ENCODE data around the gene MYOG. TPM values are rescaled to one million over a fixed set of nuclear protein-coding genes. Genes with fewer than 3 reads are reported as not detected.

MYOG gene
- total and polyA plus RNA-seq, 4 experiments from 2014 or later: not detected

GRCh38 chr1:203084588-203085527 lies 954 bp downstream of the MYOG start:
- Mint-ChIP-seq H3K4me1 (no peaks in the 10 kb centered on the region), H3K36me3 (no peaks in the 10 kb centered on the region), H3K9me3 (no peaks in the 10 kb centered on the region), H3K27me3 (peaks cover 12 to 18% of the 10 kb centered on the region in 2 donors), H3K4me3 (no peak overlapping the region), H3K27ac (no peak overlapping the region)
- H3K4me3 ChIP-seq (ENCODE audit: low read length in 2 of 2): no peak overlapping the region
- ChIA-PET CTCF (ENCODE audit: partially characterized antibody) (interaction anchor here (0.9 kb wide), 1 partner anchor 131 kb away, joined by 3 read pairs; no protein-coding TSS in a partner anchor), POLR2A (ENCODE audit: partially characterized antibody) (no interaction called here)
- no peak overlapping the region for H3K27ac ChIP-seq (ENCODE audit: low read depth, low read length)
- intact Hi-C loops (cut with micrococcal nuclease): no loop called here
- H3K4me1 ChIP-seq (ENCODE audit: insufficient read depth, low read length): no peaks in the 10 kb centered on the region
- H3K27me3 ChIP-seq (ENCODE audit: insufficient read depth, low read length): peaks cover 4% of the 10 kb centered on the region
- no peaks in the 10 kb centered on the region for H3K36me3 ChIP-seq (ENCODE audit: insufficient read depth, low read length)
- DNase-seq: no peak
- H3K9me3 ChIP-seq (ENCODE audit: control insufficient read depth in 1 of 2, low read length in 2 of 2): no peaks in the 10 kb centered on the region

- Mint-ChIP-seq H3K36me3 (no peaks in the 10 kb centered on the region), H3K27me3 (peaks cover 13 to 20% of the 10 kb centered on the region in 2 donors), H3K27ac (no peak overlapping the region), H3K4me1 (no peaks in the 10 kb centered on the region), H3K4me3 (no peak overlapping the region), H3K9me3 (peaks cover 0 to 2% (median 0%) of the 10 kb centered on the region in 8 donors)
- ChIA-PET CTCF (ENCODE audit: partially characterized antibody) (no interaction called here), POLR2A (ENCODE audit: partially characterized antibody) (no interaction called here)
- no peaks in the 10 kb centered on the region for H3K9me3 ChIP-seq (ENCODE audit: control insufficient read depth in 1 of 2, low read length in 2 of 2)
- intact Hi-C loops (cut with micrococcal nuclease): no loop called here
- no peak overlapping the region for H3K27ac ChIP-seq (ENCODE audit: low read depth, low read length)
- H3K4me3 ChIP-seq (ENCODE audit: low read length in 2 of 2): no peak overlapping the region
- H3K27me3 ChIP-seq (ENCODE audit: insufficient read depth, low read length): peaks cover 2% of the 10 kb centered on the region
- H3K4me1 ChIP-seq (ENCODE audit: insufficient read depth, low read length): no peaks in the 10 kb centered on the region
- no peak for DNase-seq
- H3K36me3 ChIP-seq (ENCODE audit: insufficient read depth, low read length): no peaks in the 10 kb centered on the region
These were observed 2.3 kb downstream of the MYOG start for GRCh38 chr1:203083463-203083921.

DNA sequence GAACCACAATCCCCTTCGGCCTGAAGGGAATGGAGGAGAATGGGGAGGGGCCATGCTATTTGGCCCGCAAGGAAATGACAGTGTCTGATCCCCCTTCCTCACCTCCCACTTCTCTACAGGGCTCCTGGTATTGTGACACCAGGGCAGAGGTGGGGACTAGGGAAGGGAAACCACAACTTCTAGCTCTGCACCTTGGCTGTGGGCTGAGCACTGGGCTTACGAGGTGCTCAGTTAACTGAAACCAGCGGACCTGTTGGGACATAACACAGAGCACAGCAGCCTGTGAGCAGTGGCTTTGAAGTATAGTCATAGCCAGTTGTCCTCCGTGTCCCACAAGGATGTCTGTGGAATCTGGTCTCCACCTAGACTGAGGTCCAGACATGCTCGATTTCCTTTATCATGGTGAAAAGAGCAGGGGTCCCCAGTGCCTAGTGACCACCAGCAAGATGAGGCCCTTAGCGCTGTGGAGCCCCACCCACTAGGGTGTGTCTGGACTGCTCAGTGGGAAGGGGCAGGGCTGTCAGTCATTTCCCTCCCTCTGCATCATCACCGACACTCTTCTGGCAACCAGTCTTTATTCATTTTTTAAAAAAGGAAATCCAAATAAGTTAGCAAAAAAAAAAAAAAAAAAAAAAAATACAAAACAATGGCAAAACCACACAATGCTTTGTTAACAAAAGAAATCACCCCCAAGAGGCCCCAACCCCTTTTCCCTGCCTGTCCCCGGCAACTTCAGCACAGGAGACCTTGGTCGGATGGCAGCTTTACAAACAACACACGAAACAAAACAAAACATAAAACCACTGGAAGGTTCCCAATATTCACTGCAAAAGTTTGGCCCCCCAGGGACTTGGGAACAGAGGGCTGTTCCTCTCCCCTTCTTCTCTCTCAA lies 3.0 kb downstream of the MYOG start:
- H3K4me3 ChIP-seq (ENCODE audit: low read length in 2 of 2): no peak overlapping the region
- H3K27me3 ChIP-seq (ENCODE audit: insufficient read depth, low read length): no peaks in the 10 kb centered on the region
- intact Hi-C loops (cut with micrococcal nuclease): no loop called here
- H3K4me1 ChIP-seq (ENCODE audit: insufficient read depth, low read length): no peaks in the 10 kb centered on the region
- DNase-seq: no peak
- H3K27ac Mint-ChIP-seq: no peak overlapping the region
- CTCF ChIA-PET (ENCODE audit: partially characterized antibody): no interaction called here
- H3K9me3 ChIP-seq (ENCODE audit: control insufficient read depth in 1 of 2, low read length in 2 of 2): no peaks in the 10 kb centered on the region
- POLR2A ChIA-PET (ENCODE audit: partially characterized antibody): no interaction called here
- H3K36me3 Mint-ChIP-seq: no peaks in the 10 kb centered on the region
- no peak overlapping the region for H3K27ac ChIP-seq (ENCODE audit: low read depth, low read length)
- H3K36me3 ChIP-seq (ENCODE audit: insufficient read depth, low read length): no peaks in the 10 kb centered on the region
- peaks cover 15 to 19% of the 10 kb centered on the region in 2 donors for H3K27me3 Mint-ChIP-seq
- no peak overlapping the region for H3K4me3 Mint-ChIP-seq
- no peaks in the 10 kb centered on the region for H3K4me1 Mint-ChIP-seq
- peaks cover 0 to 2% (median 0%) of the 10 kb centered on the region in 8 donors for H3K9me3 Mint-ChIP-seq

DNA sequence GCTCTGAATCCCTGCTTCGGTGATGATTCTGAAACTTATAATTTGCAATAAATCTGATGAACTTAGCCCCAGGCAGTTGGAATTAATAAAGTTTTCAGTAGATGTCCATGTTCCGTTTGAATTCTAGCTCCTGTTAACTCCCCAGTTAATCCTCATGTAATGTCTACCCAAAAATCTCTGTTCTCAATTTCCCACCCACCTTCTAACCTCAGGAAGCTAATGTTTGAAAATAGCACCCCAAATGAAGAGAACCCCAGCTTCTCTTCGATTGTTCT lies 3.6 kb downstream of the MYOG start:
- CTCF ChIA-PET (ENCODE audit: partially characterized antibody): no interaction called here
- POLR2A ChIA-PET (ENCODE audit: partially characterized antibody): no interaction called here
- no peaks in the 10 kb centered on the region for H3K4me1 ChIP-seq (ENCODE audit: insufficient read depth, low read length)
- H3K36me3 ChIP-seq (ENCODE audit: insufficient read depth, low read length): no peaks in the 10 kb centered on the region
- DNase-seq: no peak
- H3K4me3 ChIP-seq (ENCODE audit: low read length in 2 of 2): no peak overlapping the region
- H3K27ac Mint-ChIP-seq: no peak overlapping the region
- no peaks in the 10 kb centered on the region for H3K4me1 Mint-ChIP-seq
- H3K36me3 Mint-ChIP-seq: no peaks in the 10 kb centered on the region
- intact Hi-C loops (cut with micrococcal nuclease): no loop called here
- H3K27ac ChIP-seq (ENCODE audit: low read depth, low read length): no peak overlapping the region
- H3K27me3 ChIP-seq (ENCODE audit: insufficient read depth, low read length): no peaks in the 10 kb centered on the region
- no peaks in the 10 kb centered on the region for H3K9me3 ChIP-seq (ENCODE audit: control insufficient read depth in 1 of 2, low read length in 2 of 2)
- no peak overlapping the region for H3K4me3 Mint-ChIP-seq
- peaks cover 0 to 2% (median 0%) of the 10 kb centered on the region in 8 donors for H3K9me3 Mint-ChIP-seq
- peaks cover 21 to 22% of the 10 kb centered on the region in 2 donors for H3K27me3 Mint-ChIP-seq

DNA sequence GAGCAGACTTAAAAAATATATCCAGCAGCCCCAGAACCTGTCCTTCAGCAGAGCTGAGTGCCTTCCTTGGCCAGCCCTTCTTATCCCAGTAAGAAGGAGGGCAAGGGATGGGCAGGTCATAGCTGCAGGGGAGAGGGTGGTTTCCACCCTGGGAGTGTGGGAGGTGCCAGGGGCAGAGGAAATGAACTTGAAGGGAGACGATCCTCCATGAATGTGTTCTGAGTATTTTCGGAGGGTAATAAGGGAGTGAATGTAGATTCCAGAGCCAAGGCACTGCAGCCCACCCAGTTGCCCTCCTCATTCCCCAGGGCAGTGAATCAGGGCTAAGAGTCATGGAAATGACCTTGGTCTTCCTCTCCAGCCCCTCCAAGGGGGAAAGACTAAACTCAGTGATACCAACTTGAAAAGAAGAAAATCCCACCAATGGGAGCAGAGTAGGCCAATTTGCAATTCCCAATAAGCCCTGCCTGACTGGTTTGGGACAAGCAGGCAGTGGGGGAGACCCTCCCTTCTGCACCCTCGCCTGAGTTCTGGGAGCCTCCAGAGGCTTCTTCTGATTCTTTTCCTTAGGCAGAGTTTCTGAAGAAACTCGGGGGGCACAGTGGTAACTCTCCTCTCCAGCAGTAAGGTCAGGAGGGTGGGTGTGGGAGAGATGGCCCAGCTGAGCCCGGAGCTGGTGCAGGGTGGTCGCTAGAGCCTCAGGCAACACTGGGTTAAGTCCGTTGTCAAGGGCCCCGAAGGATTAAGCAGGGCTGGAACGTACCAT lies 4.2 kb downstream of the MYOG start:
- Mint-ChIP-seq H3K27me3 (peaks cover 23 to 24% of the 10 kb centered on the region in 2 donors), H3K36me3 (no peaks in the 10 kb centered on the region), H3K4me3 (no peak overlapping the region), H3K27ac (no peak overlapping the region), H3K4me1 (no peaks in the 10 kb centered on the region), H3K9me3 (peaks cover 0 to 2% (median 0%) of the 10 kb centered on the region in 8 donors)
- DNase-seq: no peak
- H3K36me3 ChIP-seq (ENCODE audit: insufficient read depth, low read length): no peaks in the 10 kb centered on the region
- no peaks in the 10 kb centered on the region for H3K4me1 ChIP-seq (ENCODE audit: insufficient read depth, low read length)
- ChIA-PET CTCF (ENCODE audit: partially characterized antibody) (no interaction called here), POLR2A (ENCODE audit: partially characterized antibody) (no interaction called here)
- H3K9me3 ChIP-seq (ENCODE audit: control insufficient read depth in 1 of 2, low read length in 2 of 2): no peaks in the 10 kb centered on the region
- intact Hi-C loops (cut with micrococcal nuclease): no loop called here
- H3K27me3 ChIP-seq (ENCODE audit: insufficient read depth, low read length): no peaks in the 10 kb centered on the region
- H3K27ac ChIP-seq (ENCODE audit: low read depth, low read length): no peak overlapping the region
- no peak overlapping the region for H3K4me3 ChIP-seq (ENCODE audit: low read length in 2 of 2)

DNA sequence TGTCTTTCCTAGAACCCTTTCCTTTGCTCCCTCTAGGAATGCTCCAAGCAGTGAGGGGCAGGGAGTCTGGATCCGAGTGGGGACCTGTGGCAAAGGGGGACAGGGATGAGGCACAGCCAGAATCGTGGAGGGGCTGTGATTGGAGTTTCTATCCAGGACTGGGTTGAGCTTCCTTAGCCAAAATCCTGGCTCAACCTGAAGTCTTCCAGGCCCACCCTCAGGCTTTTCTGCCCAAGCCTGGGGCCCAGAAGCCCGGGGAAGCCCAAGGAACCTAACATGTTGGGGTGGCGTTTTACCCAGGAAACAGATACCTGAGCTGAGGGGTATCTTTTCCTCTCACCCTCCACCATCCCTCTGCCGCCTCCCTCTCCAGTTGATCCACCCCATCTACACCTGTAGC lies 5.4 kb downstream of the MYOG start:
- DNase-seq: no peak
- Mint-ChIP-seq H3K27me3 (peaks cover 28 to 29% of the 10 kb centered on the region in 2 donors), H3K9me3 (peaks cover 0 to 2% (median 0%) of the 10 kb centered on the region in 8 donors), H3K27ac (no peak overlapping the region), H3K36me3 (no peaks in the 10 kb centered on the region), H3K4me1 (peaks cover 4 to 6% (median 4%) of the 10 kb centered on the region in 4 donors), H3K4me3 (no peak overlapping the region)
- Histone ChIP-seq H3K36me3 (ENCODE audit: insufficient read depth, low read length) (no peaks in the 10 kb centered on the region), H3K27me3 (ENCODE audit: insufficient read depth, low read length) (no peaks in the 10 kb centered on the region), H3K27ac (ENCODE audit: low read depth, low read length) (no peak overlapping the region), H3K9me3 (ENCODE audit: control insufficient read depth in 1 of 2, low read length in 2 of 2) (no peaks in the 10 kb centered on the region), H3K4me3 (ENCODE audit: low read length in 2 of 2) (no peak overlapping the region), H3K4me1 (ENCODE audit: insufficient read depth, low read length) (peaks cover 5% of the 10 kb centered on the region)
- ChIA-PET CTCF (ENCODE audit: partially characterized antibody) (no interaction called here), POLR2A (ENCODE audit: partially characterized antibody) (no interaction called here)
- intact Hi-C loops (cut with micrococcal nuclease): no loop called here

Data from CD4-positive, alpha-beta memory T cell (primary cell).